ENCODE measurements around the gene SIX3.

DNA sequence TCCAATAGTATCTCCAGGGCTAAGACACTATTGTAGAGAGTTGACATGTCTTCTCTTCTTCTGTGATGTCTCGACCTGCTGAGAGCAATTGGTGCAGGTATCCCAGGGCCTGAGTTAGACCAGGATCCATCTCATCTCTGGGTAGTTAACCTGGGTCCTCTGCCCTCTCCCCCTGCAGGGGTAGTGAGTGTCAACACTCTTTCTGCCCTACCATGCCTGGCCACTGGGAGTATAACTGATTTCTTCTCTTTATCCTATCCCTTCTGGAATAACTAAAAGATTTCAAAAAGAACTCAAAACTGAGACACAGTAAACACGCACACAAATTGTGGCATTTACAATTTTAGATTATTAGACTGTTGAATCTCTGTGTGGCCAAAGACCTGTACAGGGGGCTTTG lies 20.8 kb upstream of the SIX3 start:
- TF ChIP-seq, protein P1, sequence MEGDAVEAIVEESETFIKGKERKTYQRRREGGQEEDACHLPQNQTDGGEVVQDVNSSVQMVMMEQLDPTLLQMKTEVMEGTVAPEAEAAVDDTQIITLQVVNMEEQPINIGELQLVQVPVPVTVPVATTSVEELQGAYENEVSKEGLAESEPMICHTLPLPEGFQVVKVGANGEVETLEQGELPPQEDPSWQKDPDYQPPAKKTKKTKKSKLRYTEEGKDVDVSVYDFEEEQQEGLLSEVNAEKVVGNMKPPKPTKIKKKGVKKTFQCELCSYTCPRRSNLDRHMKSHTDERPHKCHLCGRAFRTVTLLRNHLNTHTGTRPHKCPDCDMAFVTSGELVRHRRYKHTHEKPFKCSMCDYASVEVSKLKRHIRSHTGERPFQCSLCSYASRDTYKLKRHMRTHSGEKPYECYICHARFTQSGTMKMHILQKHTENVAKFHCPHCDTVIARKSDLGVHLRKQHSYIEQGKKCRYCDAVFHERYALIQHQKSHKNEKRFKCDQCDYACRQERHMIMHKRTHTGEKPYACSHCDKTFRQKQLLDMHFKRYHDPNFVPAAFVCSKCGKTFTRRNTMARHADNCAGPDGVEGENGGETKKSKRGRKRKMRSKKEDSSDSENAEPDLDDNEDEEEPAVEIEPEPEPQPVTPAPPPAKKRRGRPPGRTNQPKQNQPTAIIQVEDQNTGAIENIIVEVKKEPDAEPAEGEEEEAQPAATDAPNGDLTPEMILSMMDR (IDR thresholded peaks at IDR 0.05), result no peak
- no peak for TF ChIP-seq POLR2A (IDR thresholded peaks at IDR 0.05)
